Bronchial epithelial cell (primary cell): ENCODE data around the gene MBIP. TPM values are rescaled to one million over a fixed set of nuclear protein-coding genes. Genes with fewer than 3 reads are reported as not detected.

ENCODE experiments used
- DNase-seq: peaks from one replicate; pipeline ENCODE4 v3.0.0-alpha.2; 2010; ENCODE audit warnings: low read depth
- FAIRE-seq: peaks from 2 replicates; lab custom pipeline; 2011; peaks lifted over from hg19 to GRCh38; lab: Jason Lieb, UNC
- H3K27me3 ChIP-seq: 2 replicates; pipeline ENCODE4 v1.5.1; 2011; ENCODE audit warnings: low read length; ENCODE audit not compliant: control insufficient read depth, insufficient read depth
- H3K36me3 ChIP-seq: 2 replicates; pipeline ENCODE4 v1.5.1; 2011; ENCODE audit warnings: low read length; ENCODE audit not compliant: control insufficient read depth, insufficient read depth
- H3K4me3 ChIP-seq: 2 replicates; pipeline ENCODE4 v1.5.1; 2011; ENCODE audit warnings: mild to moderate bottlenecking, low read depth, low read length, control low read depth
- CTCF ChIP-seq: IDR thresholded peaks from 2 replicates; pipeline ENCODE4 v1.5.1; 2011; ENCODE audit warnings: mild to moderate bottlenecking, moderate library complexity, low read length, control low read depth, inconsistent platforms; ENCODE audit not compliant: insufficient read depth, severe bottlenecking
- total RNA-seq: library from RNA; depleted of rRNA; stranded (reverse); fragments of >200 nt; gene quantifications from 2 replicates; pipeline ENCODE4 v1.2.1, GENCODE V29; 2014

The MBIP gene
- total RNA-seq, 1 donor from 2014 or later = 5.8 TPM

GRCh38 chr14:36319899-36320199 is 588 bp downstream of the MBIP start:
- H3K4me3 ChIP-seq = peak overlapping the region; percentile 88
- FAIRE-seq (no peak), DNase-seq (no peak)
- TF ChIP-seq CTCF = no peak
- no peaks in the 10 kb centered on the region for H3K27me3 ChIP-seq
- no peaks in the 10 kb centered on the region for H3K36me3 ChIP-seq

- no peak for TF ChIP-seq CTCF
- Histone ChIP-seq H3K27me3 (no peaks in the 10 kb centered on the region), H3K36me3 (peaks cover 2% of the 10 kb centered on the region), H3K4me3 (no peak overlapping the region)
- DNase-seq (peak; percentile 86), FAIRE-seq (no peak)
Observed at GRCh38 chr14:36317650-36318049, 2.8 kb downstream of the MBIP start.

GRCh38 chr14:36316131-36316530 is 4.3 kb downstream of the MBIP start:
- peak; percentile 46 for DNase-seq
- no peak for TF ChIP-seq CTCF
- Histone ChIP-seq H3K27me3 (no peaks in the 10 kb centered on the region), H3K36me3 (peaks cover 5% of the 10 kb centered on the region), H3K4me3 (no peak overlapping the region)
- FAIRE-seq = no peak

GRCh38 chr14:36315159-36315853 is 5.1 kb downstream of the MBIP start:
- H3K36me3 ChIP-seq = peaks cover 10% of the 10 kb centered on the region
- no peak for TF ChIP-seq CTCF
- no peak overlapping the region for H3K4me3 ChIP-seq
- FAIRE-seq (no peak), DNase-seq (peak; percentile 8)
- no peaks in the 10 kb centered on the region for H3K27me3 ChIP-seq

GRCh38 chr14:36313898-36314297 is 6.5 kb downstream of the MBIP start:
- no peaks in the 10 kb centered on the region for H3K27me3 ChIP-seq
- peak; percentile 19 for TF ChIP-seq CTCF
- FAIRE-seq (no peak), DNase-seq (peak; percentile 29)
- peaks cover 12% of the 10 kb centered on the region for H3K36me3 ChIP-seq
- no peak overlapping the region for H3K4me3 ChIP-seq

GRCh38 chr14:36313206-36313605 is 7.2 kb downstream of the MBIP start:
- no peak overlapping the region for H3K4me3 ChIP-seq
- no peaks in the 10 kb centered on the region for H3K27me3 ChIP-seq
- FAIRE-seq = no peak
- no peak for DNase-seq
- TF ChIP-seq CTCF = no peak
- H3K36me3 ChIP-seq = peaks cover 12% of the 10 kb centered on the region
